A673 (cell line): ENCODE results near the gene APOO. TPM values are rescaled to one million over a fixed set of nuclear protein-coding genes. Genes with fewer than 3 reads are reported as not detected.

Source experiments
- BruUV-seq: library from RNA; stranded (reverse); fragments of 400-500 nt; replicated peaks from 2 replicates; lab custom pipeline; 2021; lab: Mats Ljungman, UMichigan
- CTCF ChIA-PET: fragments of 300-600 bp; sonication (Branson Sonifier 250); formaldehyde crosslinking; loops from one replicate; lab custom pipeline; 2022; ENCODE audit warnings: antibody characterized with exemption; lab: Charles Lee
- POLR2A ChIA-PET: fragments of 300-600 bp; sonication (Branson Sonifier 250); formaldehyde crosslinking; loops from one replicate; lab custom pipeline; 2022; ENCODE audit warnings: antibody characterized with exemption; ENCODE audit not compliant: low non-redundant PET; lab: Charles Lee
- DNase-seq: peaks from one replicate; pipeline ENCODE4 v3.0.0-alpha.2; 2015; ENCODE audit warnings: low spot score
- H3K27ac ChIP-seq: fragments of 200-600 bp; sonication (generic); 2 replicates; pipeline ENCODE4 v1.5.1; 2016; ENCODE audit warnings: mixed run types, low read depth, mild to moderate bottlenecking, mixed read lengths, antibody characterized with exemption, low read length; ENCODE audit not compliant: poor library complexity, severe bottlenecking
- H3K27me3 ChIP-seq: fragments of 200-600 bp; sonication (generic); replicated peaks from 2 replicates; pipeline ENCODE4 v1.6.1; 2017; ENCODE audit warnings: mixed run types, low read depth, mild to moderate bottlenecking, mixed read lengths, antibody characterized with exemption, low read length; ENCODE audit not compliant: insufficient read depth, poor library complexity
- H3K36me3 ChIP-seq: fragments of 200-600 bp; sonication (generic); 2 replicates; pipeline ENCODE4 v1.6.1; 2016; ENCODE audit warnings: mixed run types, mild to moderate bottlenecking, mixed read lengths, antibody characterized with exemption, low read length; ENCODE audit not compliant: insufficient read depth, poor library complexity, severe bottlenecking
- H3K4me1 ChIP-seq: fragments of 200-600 bp; sonication (generic); 2 replicates; pipeline ENCODE4 v1.6.1; 2017; ENCODE audit warnings: mixed run types, mild to moderate bottlenecking, mixed read lengths, antibody characterized with exemption, low read length; ENCODE audit not compliant: insufficient read depth, poor library complexity, severe bottlenecking
- H3K4me3 ChIP-seq: fragments of 200-600 bp; sonication (generic); 2 replicates; pipeline ENCODE4 v1.5.1; 2016; ENCODE audit warnings: low read depth, mixed run types, mild to moderate bottlenecking, mixed read lengths, low read length; ENCODE audit not compliant: poor library complexity, severe bottlenecking
- H3K9me3 ChIP-seq: fragments of 200-600 bp; sonication (generic); 2 replicates; pipeline ENCODE4 v1.6.1; 2016; ENCODE audit warnings: mixed run types, low read depth, mild to moderate bottlenecking, mixed read lengths, antibody characterized with exemption, low read length; ENCODE audit not compliant: poor library complexity, severe bottlenecking
- EZH2 ChIP-seq: fragments of 200-600 bp; sonication (generic); IDR thresholded peaks from 2 replicates; pipeline ENCODE4 v1.6.1; 2017; ENCODE audit warnings: borderline replicate concordance, low read depth, mild to moderate bottlenecking, mixed read lengths, antibody characterized with exemption, low read length; ENCODE audit not compliant: poor library complexity, severe bottlenecking
- intact Hi-C: fragments of 100-400 bp; cut with micrococcal nuclease; formaldehyde crosslinking; loops from one replicate; pipeline ENCODE4 v1.10.0; 2022; ENCODE audit not compliant: unreplicated experiment
- total RNA-seq: library from RNA; stranded (reverse); gene quantifications from 2 replicates; pipeline ENCODE4 v1.2.3, GENCODE V29; 2021
- TF ChIP-seq, protein P1 (sequence below): fragments of 300-800, 200-600 bp; sonication (generic); conservative IDR thresholded peaks from 2 replicates; pipeline ENCODE4 v1.5.1; 2017; ENCODE audit warnings: low read depth, mild to moderate bottlenecking, antibody characterized with exemption, low read length, moderate library complexity, mixed read lengths

APOO gene
- total RNA-seq, 1 experiment from 2014 or later: 79.0 TPM

DNA sequence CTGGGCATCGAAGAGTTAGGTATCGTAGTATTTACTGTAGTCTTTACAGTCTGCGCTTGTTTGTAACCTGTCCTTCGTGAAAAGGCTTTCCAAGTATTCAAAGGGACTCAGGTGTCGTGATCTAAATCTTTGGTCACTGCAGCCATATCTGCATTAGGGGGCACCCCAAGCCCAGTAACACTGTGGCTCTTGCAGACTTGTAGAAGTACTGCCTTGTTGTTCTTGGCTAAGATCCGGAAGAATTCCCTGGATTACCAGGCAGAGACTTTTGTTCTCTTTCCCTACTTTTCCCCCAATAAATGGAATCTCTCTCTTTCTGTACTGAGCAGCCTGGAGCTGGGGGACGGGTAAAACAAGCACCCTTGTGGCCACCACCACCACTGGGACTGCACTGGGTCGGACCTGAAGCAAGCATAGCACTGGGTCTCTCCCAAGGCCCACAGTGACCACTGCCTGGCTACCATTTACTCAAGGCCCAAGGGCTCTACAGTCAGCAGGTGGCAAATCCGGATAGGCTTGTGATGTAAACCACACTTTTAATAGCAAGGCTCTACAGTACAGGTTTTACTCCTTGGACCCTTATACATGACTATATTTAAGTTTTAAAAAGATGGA is 12.1 kb upstream of the APOO start:
- Histone ChIP-seq H3K4me3 (no peak overlapping the region), H3K4me1 (no peaks in the 10 kb centered on the region), H3K9me3 (no peaks in the 10 kb centered on the region), H3K27ac (no peak overlapping the region), H3K36me3 (no peaks in the 10 kb centered on the region), H3K27me3 (no peaks in the 10 kb centered on the region)
- BruUV-seq: no TSS peak
- intact Hi-C loops: no loop called here
- TF ChIP-seq EZH2: no peak
- TF ChIP-seq, protein P1, sequence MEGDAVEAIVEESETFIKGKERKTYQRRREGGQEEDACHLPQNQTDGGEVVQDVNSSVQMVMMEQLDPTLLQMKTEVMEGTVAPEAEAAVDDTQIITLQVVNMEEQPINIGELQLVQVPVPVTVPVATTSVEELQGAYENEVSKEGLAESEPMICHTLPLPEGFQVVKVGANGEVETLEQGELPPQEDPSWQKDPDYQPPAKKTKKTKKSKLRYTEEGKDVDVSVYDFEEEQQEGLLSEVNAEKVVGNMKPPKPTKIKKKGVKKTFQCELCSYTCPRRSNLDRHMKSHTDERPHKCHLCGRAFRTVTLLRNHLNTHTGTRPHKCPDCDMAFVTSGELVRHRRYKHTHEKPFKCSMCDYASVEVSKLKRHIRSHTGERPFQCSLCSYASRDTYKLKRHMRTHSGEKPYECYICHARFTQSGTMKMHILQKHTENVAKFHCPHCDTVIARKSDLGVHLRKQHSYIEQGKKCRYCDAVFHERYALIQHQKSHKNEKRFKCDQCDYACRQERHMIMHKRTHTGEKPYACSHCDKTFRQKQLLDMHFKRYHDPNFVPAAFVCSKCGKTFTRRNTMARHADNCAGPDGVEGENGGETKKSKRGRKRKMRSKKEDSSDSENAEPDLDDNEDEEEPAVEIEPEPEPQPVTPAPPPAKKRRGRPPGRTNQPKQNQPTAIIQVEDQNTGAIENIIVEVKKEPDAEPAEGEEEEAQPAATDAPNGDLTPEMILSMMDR: no peak
- POLR2A ChIA-PET: no interaction called here
- no peak for DNase-seq
- CTCF ChIA-PET: no interaction called here

DNA sequence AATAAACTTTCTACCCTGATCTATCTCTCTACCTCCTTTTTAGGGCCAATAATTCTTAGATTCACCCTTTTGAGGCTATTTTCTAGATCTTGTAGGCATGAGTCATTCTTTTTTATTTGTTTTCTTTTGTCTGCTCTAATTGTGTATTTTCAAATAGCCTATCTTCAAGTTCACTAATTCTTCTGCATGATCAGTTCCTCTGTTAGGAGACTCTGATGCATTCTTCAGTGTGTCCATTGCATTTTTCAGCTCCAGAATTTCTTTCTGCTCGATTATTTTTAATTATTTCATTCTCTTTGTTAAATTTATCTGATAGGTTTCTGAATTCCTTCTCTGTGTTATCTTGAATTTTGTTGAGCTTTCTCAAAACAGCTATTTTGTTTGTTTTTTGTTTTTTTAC is 11.4 kb upstream of the APOO start:
- no peaks in the 10 kb centered on the region for H3K4me1 ChIP-seq
- H3K27ac ChIP-seq: no peak overlapping the region
- H3K4me3 ChIP-seq: no peak overlapping the region
- TF ChIP-seq, protein P1: no peak
- no peak for TF ChIP-seq EZH2
- CTCF ChIA-PET: no interaction called here
- no peaks in the 10 kb centered on the region for H3K9me3 ChIP-seq
- no peak for DNase-seq
- no peaks in the 10 kb centered on the region for H3K36me3 ChIP-seq
- no TSS peak for BruUV-seq
- POLR2A ChIA-PET: no interaction called here
- intact Hi-C loops: no loop called here
- H3K27me3 ChIP-seq: no peaks in the 10 kb centered on the region

DNA sequence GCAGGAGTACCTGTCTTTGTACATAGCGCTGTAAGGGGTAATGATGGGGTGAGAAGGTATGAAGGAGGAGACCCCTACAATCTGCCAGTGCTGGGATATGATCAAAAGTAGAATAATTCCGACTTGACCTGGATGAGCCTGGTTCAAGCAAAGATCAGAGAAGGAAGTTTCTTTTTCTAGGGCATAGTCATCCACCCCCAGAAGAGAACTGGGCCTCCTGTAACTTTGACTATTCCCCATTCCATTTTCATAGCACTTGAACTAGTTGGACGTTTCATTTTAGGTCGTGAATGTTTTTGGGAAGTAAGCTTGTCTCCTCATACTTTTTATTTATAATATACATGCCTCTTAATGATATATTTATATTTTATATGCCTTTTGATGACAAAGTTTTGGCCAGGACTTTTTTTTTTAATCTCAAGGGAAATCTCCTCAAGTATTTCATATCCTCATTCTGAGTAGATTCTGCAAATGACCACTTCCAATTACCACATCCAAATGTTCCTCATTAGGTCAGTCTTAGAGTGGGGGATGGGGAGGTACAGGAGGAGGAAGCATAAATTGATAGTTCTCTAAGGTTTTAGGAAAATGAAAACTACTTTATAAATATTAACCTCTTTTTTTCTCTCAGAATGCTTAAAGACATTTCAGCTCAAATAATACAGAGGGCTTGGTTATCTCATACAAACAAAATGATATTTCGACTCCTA is 3.5 kb upstream of the APOO start:
- Histone ChIP-seq H3K27me3 (no peaks in the 10 kb centered on the region), H3K4me1 (no peaks in the 10 kb centered on the region), H3K36me3 (no peaks in the 10 kb centered on the region), H3K4me3 (no peak overlapping the region), H3K27ac (no peak overlapping the region), H3K9me3 (no peaks in the 10 kb centered on the region)
- ChIA-PET POLR2A (no interaction called here), CTCF (no interaction called here)
- intact Hi-C loops: no loop called here
- no peak for TF ChIP-seq EZH2
- TF ChIP-seq, protein P1: no peak
- no TSS peak for BruUV-seq
- DNase-seq: no peak
